Erythroblast (primary cell): ENCODE measurements around the gene NCLN.

Source experiments
- GATA1 ChIP-seq: IDR thresholded peaks from 2 replicates; pipeline ENCODE4 v1.6.1; 2011; ENCODE audit warnings: low read depth, mild to moderate bottlenecking, control low read depth, low read length, moderate library complexity
- POLR2A ChIP-seq: IDR thresholded peaks from 2 replicates; pipeline ENCODE4 v1.6.1; 2011; ENCODE audit warnings: mild to moderate bottlenecking, low read length

- no peak for TF ChIP-seq POLR2A
- TF ChIP-seq GATA1 = no peak
Measured at GRCh38 chr19:3233116-3233515, 47.4 kb downstream of the NCLN start.
